Measurements from ENCODE around the gene ITGB7.

The ITGB7 gene

GRCh38 chr12:53231671-53231920, 24.5 kb upstream of the ITGB7 start:
- no peak for DNase-seq (ENCODE audit: low read depth)

DNA sequence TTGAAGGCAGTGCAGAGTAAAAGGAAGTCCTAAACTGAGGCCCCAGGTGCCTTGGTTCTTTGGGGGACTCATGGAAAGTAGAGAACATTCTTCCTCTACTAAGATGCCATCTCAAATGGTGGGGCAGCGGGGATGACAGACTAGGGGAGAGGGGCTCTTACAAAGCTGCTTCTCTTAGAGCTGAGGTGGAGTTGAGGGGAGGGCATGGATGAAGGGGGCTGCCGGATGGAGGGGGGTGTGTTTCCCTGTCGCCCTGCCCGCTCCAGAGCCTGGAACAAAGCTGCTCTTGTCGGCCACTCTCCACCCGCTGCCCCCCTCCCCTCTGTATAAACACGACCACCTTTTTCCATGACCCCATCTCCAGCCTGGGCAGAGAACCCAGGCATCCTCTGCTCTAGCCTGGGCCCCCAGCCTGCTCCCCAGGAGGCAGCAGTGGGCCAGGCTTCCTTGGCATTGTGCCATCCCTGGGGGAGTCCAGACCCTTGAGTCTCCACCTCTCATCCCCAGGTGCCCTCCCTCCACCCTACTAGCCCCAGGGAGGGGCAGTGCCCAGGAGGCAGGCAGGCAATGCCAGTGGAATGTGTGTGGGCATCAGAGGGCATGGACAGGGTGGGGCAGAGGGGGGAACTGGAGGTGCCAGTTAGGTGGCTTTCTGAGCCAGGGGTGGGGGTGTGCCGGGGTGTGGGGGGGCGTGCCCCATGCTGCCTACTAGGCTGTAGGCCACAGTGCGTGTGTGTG, 23.2 kb upstream of the ITGB7 start:
- DNase-seq (ENCODE audit: low read depth), result no peak

DNA sequence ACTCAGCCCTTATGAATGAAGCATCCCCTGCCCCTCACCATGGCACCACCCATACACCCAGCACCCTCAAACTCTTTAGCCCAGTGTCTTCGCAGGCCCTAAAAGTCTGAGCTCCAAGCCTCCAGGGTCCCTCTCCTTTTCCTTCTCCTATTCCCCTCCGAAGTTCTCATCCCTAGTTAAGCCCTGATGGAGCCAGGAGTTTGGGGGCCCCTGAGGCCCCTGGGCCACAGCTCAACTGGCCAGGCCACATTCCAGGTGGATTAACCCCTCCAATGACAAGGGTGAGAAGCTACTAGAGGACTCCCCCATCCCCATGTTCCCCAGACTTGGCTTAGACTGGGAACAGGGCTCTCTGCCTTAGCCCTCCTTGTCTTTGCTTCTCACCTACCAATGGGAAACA, 22.4 kb upstream of the ITGB7 start:
- no peak for DNase-seq (ENCODE audit: low read depth)

- DNase-seq (ENCODE audit: low read depth), result no peak
Observed at GRCh38 chr12:53227836-53228235, 20.8 kb upstream of the ITGB7 start.

DNA sequence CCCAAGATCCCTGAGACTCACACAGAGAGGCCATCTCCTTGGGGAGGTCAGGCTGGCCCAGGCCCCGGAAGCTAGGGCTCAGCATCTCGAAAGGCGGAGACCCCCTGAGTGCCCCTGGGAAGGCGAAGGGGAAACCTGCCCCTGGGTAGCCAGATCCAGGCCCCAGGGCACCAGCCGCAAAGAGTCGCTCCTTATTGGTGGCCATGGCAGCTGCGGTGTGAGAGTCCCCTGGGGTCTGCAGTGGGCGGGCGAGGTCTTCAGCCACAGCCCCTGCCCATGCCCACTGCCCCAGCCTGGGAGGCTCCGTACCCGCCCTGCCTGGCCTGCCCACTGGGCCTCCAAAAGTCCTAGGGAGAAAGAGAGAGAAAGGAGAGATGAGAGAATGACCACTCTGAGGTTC, 20.3 kb upstream of the ITGB7 start:
- no peak for DNase-seq (ENCODE audit: low read depth)

DNA sequence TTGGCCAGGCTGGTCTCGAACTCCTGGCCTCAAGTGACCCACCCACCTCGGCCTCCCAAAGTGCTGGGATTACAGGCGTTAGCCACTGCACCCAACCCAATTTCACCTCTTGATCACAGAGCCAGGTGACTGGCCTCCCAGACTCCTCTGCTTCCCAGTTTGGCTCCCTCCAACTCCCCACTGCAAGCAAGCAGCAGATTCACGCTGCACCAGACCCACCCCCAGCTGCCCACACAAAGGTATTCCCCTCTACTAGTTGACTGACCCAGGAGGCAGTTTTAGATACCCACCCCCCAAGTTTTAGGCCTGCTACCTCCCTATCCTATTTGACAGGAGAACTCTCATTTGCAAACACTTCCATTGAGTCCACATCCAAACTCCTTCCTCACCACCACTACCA, 19.8 kb upstream of the ITGB7 start:
- no peak for DNase-seq (ENCODE audit: low read depth)

- no peak for DNase-seq (ENCODE audit: low read depth)
Observed at GRCh38 chr12:53225635-53226424, 18.8 kb upstream of the ITGB7 start.

- DNase-seq (ENCODE audit: low read depth), result no peak
Observed at GRCh38 chr12:53224897-53225634, 18.0 kb upstream of the ITGB7 start.

DNA sequence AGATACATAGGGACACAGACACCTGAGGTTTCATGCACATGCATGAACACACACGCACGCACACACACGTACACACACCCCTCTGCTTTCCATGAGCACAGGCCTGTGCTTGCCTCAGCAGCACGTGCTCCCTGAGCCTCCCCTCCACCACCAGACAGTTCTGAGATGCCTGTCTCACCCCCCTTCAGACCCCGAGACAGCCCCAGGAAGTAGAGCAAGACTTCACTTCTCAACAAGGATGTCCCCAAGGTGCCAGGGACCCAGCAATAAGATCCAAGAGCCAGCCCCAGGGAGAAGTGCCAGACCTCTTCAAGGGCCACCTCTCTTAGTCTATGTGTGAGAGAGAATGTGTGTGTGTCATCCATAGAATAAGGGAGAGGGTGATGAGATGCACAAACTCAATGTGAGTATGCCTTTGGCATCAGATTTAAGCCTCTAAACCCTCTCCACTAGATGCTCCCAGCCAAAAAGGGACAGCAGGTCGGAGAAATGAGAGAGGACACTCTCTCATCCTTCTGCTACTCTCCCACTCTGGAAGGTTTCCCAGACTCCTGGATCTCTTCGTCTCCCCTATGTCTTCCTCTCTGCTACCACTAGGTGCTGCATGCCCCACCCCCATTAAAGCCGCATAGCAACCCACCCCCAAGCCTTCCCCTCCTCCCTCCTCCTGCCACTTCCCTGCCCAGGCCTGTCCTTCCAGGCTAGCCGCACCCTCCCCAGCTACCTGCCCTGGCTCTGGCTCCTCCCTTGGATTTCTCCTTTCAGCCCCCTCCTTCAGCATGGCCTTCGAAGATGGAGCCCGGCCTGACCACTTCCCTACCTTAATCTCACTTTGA, 17.2 kb upstream of the ITGB7 start:
- DNase-seq (ENCODE audit: low read depth), result no peak

DNA sequence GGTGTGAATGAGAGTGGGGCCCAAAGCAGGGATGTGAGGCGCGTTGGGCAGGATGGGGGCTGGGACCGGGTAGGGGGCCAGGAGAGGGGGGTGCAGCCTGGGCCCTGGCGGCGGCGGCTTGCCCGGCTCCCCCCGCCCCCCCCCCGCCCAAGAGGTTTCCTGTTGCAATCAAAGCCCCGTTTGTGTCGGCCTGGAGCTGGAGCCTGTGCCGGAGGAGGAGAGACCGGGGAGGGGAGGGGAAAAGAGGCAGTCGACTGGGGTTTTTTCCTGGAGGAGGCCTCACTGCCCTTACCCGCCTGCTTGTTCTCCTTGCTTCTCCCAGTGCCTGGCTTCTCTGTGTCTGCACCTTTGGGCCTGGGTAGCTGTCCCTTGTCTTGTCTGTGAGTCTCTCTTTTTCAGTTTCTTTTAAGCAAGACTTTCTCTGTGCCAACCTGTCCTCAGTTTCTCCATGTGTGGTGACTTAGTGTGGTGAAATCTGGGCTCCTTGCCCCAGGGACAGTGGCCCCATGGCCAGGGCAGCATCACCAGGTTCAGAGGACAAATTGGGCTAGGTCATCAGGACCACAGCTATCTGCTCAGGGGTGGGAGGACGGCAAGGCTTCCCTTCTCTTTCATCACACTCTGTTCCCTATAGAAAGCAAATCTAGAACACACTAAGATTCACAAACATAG, 16.5 kb upstream of the ITGB7 start:
- DNase-seq (ENCODE audit: low read depth), result no peak

DNA sequence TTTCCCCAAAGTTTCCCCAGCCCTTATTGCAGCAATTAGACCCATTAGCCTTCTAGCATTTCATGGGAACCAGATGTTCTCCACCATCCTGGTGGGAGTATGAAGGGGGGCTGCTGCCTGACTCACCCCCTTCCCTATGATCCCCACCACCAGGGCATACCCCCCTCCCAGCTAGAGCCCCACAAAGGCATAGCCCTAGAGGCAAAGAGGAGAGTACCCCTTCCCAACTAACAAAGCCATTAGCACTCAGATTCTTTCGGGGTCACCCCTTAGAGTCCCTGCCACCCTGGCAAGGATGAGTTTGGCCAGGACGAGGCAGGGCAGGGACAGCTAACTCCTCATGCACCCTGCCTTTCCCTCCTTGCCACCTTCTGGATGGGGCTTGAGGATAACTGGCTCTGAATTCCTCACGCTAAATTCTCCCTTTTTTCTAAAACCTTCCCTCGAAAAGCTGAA, 15.8 kb upstream of the ITGB7 start:
- DNase-seq (ENCODE audit: low read depth), result no peak

- no peak for DNase-seq (ENCODE audit: low read depth)
Observed at GRCh38 chr12:53222170-53222721, 15.2 kb upstream of the ITGB7 start.

DNA sequence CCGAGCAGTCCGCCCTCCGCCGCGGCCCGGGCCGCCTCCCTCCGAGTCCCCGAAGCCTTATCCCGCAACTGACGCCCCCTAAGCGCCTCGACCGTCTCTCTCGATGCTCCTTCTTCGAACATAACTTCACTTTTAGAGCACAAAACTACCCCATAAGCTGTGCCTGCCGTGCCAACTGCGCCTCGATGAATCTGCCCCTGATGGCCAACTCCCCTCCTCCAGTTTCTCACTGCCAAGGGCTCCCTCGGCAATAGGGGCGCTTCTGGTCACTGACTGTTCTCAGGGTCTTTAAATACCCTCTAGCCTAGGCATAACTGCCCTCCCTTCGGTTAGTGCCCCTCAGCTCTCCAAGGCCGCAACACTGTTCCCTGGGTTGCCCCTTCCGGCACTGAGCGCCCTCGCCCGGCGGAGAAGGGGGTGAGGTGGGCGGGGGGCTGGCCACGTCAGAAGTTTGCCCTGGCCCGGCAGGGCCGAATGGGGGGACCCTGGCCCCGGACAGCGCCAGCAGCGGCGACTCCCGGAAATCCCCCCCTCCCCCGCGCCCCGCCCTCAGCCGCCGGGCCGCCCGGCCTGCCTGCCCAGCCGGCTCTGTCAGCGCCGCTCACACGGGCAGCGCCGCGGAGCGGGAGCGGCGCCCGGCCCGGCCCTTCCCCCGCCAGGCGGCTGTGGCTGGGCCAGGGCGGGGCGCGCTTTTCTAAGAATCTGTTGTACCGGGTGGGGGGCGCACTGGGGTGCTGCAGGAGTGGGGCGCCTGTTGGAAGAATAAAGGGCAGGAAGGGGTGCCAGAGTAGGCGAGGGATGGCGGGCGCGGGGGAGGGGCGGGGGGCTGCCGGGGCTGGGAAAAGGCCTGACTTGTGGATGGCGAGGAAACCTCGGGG, 14.4 kb upstream of the ITGB7 start:
- DNase-seq (ENCODE audit: low read depth), result no peak

GRCh38 chr12:53220694-53221202, 13.7 kb upstream of the ITGB7 start:
- DNase-seq (ENCODE audit: low read depth), result peak; percentile 61

GRCh38 chr12:53219956-53220693, 13.1 kb upstream of the ITGB7 start:
- peak; percentile 64 for DNase-seq (ENCODE audit: low read depth)

DNA sequence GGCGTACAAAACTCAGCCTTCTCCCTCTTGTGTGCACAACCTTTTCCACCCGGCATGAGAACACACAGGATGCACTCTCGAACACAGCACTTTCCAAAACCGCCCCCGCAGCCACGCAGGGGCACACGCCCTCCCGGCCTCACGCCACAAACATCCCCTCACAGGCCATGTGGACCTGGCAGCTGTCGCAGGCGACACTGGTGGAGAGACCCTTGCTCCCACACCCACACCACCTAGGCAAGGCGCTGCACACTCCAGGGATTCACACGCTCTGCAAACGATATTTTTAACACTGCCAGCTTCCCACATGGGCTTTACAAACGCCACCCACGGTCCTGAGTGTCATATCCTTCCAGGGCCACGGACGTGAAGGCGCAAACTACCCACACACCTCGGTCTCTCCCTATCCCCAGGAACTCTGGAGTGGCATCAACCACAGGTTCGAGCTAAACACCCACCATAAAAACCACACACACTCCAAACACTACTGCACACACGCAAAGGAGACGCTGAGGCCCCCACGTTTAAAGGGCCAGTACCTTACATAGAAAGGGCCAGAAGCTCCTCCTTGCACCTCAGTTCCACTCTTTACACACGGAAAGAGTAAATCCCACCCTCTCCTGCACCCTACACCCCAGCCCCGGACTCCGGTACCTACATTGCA, 12.4 kb upstream of the ITGB7 start:
- DNase-seq (ENCODE audit: low read depth), result no peak

DNA sequence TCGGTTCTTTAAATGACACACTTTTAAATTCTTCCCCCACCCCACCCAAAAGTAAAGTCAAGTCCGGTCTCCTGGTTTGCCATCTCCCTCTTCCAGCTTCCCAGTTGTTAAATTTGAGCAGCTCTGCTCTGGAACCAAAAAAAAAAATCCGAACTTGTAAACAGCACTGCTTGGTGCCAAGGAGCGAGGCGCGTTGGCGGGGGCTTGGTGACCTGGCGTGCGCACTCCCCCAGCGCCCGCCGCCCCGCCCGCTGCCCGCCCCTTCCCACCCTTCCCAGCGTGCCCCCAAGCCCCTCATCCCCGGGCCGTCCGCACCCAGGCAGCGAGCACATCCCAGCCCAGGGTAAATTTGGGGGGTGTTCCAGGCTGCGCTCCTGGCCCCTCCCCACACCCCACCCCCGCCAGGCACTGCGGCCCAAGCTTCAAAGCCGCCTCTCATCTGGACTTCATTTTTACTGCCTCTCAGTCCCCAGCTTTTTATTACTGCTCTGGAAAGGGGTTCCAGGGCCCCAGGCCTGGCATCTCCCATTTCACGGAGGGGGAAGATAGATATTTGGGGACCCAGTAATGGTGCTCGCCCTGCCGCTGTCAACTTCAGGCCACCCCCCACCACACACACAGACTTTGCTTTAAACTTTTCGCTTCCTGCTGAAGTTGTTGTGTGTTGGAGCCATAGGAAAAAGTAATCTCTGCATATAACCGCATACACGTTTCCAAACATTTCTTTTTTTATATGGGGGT, 11.7 kb upstream of the ITGB7 start:
- DNase-seq (ENCODE audit: low read depth), result no peak

GRCh38 chr12:53217931-53218307, 10.9 kb upstream of the ITGB7 start:
- DNase-seq (ENCODE audit: low read depth), result no peak
